Measurements from ENCODE around the gene KCNJ5.

Gene KCNJ5

DNA sequence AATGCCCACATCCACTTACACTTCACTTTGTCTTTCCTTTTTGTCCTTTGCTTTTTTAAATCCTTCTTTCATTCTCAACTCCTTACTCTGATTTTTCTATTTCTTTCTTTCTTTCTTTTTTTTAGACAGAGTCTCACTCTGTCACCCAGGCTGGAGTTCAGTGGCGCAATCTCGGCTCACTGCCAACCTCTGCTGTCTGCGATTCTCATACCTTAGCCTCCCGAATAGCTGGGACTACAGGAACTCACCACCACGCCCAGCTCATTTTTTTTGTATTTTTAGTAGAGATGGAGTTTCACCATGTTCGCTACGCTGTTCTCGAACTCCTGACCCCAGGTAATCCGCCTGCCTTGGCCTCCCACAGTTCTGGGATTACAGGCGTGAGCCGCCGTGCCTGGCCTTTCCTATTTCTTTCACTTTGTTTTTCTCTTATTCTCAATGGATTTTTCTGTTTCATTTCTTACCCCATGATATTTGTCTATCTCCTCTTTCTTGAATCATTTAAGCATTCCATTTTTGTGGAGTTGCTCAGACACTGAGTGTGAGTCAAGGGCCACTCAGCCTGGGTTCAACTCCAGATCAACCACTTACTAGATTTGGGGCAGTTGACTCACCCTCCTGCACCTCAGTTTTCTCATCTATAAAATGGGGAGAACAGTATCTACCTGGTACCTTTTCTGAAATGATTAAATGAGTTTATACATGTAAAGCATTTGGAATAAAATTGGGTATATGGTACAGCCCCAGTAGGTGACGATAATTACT, 7.6 kb downstream of the KCNJ5 start:
- Mint-ChIP-seq H3K27me3 (peaks cover 28% of the 10 kb centered on the region), H3K9me3 (no peaks in the 10 kb centered on the region), H3K4me1 (ENCODE audit: low read depth) (peaks cover 9% of the 10 kb centered on the region), H3K27ac (no peak overlapping the region), H3K36me3 (ENCODE audit: low read depth) (no peaks in the 10 kb centered on the region), H3K4me3 (no peak overlapping the region)

- peaks cover 28% of the 10 kb centered on the region for H3K27me3 Mint-ChIP-seq
- H3K27ac Mint-ChIP-seq = no peak overlapping the region
- no peaks in the 10 kb centered on the region for H3K36me3 Mint-ChIP-seq (ENCODE audit: low read depth)
- no peak overlapping the region for H3K4me3 Mint-ChIP-seq
- peaks cover 14% of the 10 kb centered on the region for H3K4me1 Mint-ChIP-seq (ENCODE audit: low read depth)
- H3K9me3 Mint-ChIP-seq = no peaks in the 10 kb centered on the region
Observed at GRCh38 chr11:128900468-128900867, 9.3 kb downstream of the KCNJ5 start.

GRCh38 chr11:128901653-128902514, 10.7 kb downstream of the KCNJ5 start:
- Mint-ChIP-seq H3K27me3 (peaks cover 33% of the 10 kb centered on the region), H3K9me3 (no peaks in the 10 kb centered on the region), H3K4me1 (ENCODE audit: low read depth) (peaks cover 20% of the 10 kb centered on the region), H3K36me3 (ENCODE audit: low read depth) (no peaks in the 10 kb centered on the region), H3K27ac (no peak overlapping the region), H3K4me3 (no peak overlapping the region)

GRCh38 chr11:128902515-128903066, 11.4 kb downstream of the KCNJ5 start:
- Mint-ChIP-seq H3K9me3 (no peaks in the 10 kb centered on the region), H3K4me3 (no peak overlapping the region), H3K27me3 (peaks cover 36% of the 10 kb centered on the region), H3K36me3 (ENCODE audit: low read depth) (no peaks in the 10 kb centered on the region), H3K4me1 (ENCODE audit: low read depth) (peaks cover 20% of the 10 kb centered on the region), H3K27ac (no peak overlapping the region)

- no peak overlapping the region for H3K4me3 Mint-ChIP-seq
Observed at GRCh38 chr11:128903248-128904061, 12.3 kb downstream of the KCNJ5 start.

GRCh38 chr11:128904303-128904655, 13.1 kb downstream of the KCNJ5 start:
- H3K4me1 Mint-ChIP-seq (ENCODE audit: low read depth) = peaks cover 27% of the 10 kb centered on the region
- no peak overlapping the region for H3K27ac Mint-ChIP-seq
- H3K36me3 Mint-ChIP-seq (ENCODE audit: low read depth) = no peaks in the 10 kb centered on the region
- H3K27me3 Mint-ChIP-seq = peaks cover 46% of the 10 kb centered on the region
- peak overlapping the region; percentile 64 for H3K4me3 Mint-ChIP-seq
- H3K9me3 Mint-ChIP-seq = no peaks in the 10 kb centered on the region

More at GRCh38 chr11:128903248-128904061, 12.3 kb downstream of the KCNJ5 start:
- Mint-ChIP-seq H3K27ac (no peak overlapping the region), H3K4me1 (ENCODE audit: low read depth) (peaks cover 24% of the 10 kb centered on the region), H3K9me3 (no peaks in the 10 kb centered on the region), H3K36me3 (ENCODE audit: low read depth) (no peaks in the 10 kb centered on the region), H3K27me3 (peaks cover 39% of the 10 kb centered on the region)

DNA sequence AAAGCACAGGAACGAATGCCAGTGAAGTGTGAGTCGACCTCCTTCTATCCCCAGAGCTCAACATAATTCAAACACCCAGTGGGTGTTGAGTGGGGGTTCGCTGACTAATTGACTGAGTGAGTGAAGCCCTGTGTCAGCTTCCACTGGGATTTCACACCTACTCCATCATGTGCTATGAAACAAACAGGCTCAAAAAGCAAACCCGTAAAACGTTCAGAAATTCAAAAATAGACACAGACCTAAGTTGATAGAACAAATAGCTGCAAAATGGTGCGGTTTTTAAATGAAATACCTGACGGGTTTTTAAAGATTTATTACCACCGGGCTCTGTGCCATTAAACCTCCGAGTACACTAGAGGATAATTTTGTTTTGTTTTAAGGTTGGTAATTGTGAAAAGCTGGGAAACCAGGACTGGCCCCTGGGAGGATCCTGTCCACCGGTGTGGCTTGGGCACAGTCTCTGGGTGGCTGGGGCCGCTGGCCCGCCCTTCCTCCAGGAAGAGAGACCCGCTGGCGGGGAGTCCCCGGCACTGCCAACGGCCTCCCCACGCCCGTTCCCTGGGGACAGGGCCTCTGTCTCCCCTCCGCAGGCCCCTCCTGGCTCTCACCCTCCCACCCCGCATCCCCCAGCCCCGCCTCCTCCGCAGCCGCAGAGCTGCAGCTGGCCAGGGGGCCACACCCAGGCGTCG, 13.6 kb downstream of the KCNJ5 start:
- Mint-ChIP-seq H3K36me3 (ENCODE audit: low read depth) (no peaks in the 10 kb centered on the region), H3K4me3 (peak overlapping the region; percentile 64), H3K27me3 (peaks cover 51% of the 10 kb centered on the region), H3K9me3 (no peaks in the 10 kb centered on the region), H3K4me1 (ENCODE audit: low read depth) (peaks cover 27% of the 10 kb centered on the region), H3K27ac (no peak overlapping the region)

DNA sequence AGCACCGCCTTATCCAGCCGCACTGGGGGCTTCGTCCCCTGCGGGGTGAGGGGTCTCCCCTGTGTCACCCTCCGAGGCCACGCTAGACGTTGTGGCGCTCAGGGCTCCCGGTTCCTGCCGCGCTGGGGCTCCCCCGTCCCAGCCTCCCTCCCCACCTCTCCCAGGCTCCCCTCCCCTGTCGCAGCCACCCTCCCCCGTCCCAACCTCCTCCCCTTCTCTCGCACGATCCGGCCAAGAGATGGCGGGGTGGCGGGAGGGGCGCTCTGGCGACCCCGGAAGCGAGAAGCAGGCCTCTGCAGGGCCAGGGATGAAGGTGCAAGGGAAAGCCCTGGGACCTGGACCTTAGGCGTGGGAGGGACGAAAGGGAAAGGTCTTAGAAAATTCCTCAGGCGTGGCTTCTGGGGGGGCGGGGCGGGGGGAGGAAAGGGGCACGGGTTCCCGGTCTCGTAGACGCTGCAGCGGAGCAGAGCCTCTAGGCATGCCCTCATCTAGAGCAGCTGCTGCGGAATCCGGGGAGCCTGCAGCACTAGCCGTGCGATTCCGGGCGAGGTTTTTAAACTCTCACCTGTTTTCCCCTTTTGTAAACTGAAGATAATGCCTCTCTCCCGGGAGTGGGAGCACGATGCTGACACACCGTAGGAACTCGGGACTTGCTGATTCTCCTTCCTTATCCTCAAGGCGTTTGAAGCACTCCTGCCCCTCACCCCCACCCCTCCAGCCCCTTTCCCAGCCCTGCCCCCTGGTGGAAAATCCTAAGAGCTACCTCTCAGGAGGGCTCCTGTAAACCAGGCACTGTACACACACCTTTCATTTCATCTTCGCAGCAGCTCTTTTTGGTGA, 14.4 kb downstream of the KCNJ5 start:
- Mint-ChIP-seq H3K4me1 (ENCODE audit: low read depth) (peaks cover 27% of the 10 kb centered on the region), H3K9me3 (no peaks in the 10 kb centered on the region), H3K36me3 (ENCODE audit: low read depth) (no peaks in the 10 kb centered on the region), H3K27ac (no peak overlapping the region), H3K27me3 (peaks cover 58% of the 10 kb centered on the region), H3K4me3 (peak overlapping the region; percentile 72)

GRCh38 chr11:128906185-128907050, 15.3 kb downstream of the KCNJ5 start:
- peaks cover 66% of the 10 kb centered on the region for H3K27me3 Mint-ChIP-seq
- H3K27ac Mint-ChIP-seq = no peak overlapping the region
- no peaks in the 10 kb centered on the region for H3K36me3 Mint-ChIP-seq (ENCODE audit: low read depth)
- no peaks in the 10 kb centered on the region for H3K9me3 Mint-ChIP-seq
- H3K4me1 Mint-ChIP-seq (ENCODE audit: low read depth) = peaks cover 27% of the 10 kb centered on the region
- H3K4me3 Mint-ChIP-seq = peak overlapping the region; percentile 72

- no peak overlapping the region for H3K27ac Mint-ChIP-seq
- H3K4me1 Mint-ChIP-seq (ENCODE audit: low read depth) = peaks cover 27% of the 10 kb centered on the region
- H3K9me3 Mint-ChIP-seq = no peaks in the 10 kb centered on the region
- no peak overlapping the region for H3K4me3 Mint-ChIP-seq
- H3K36me3 Mint-ChIP-seq (ENCODE audit: low read depth) = no peaks in the 10 kb centered on the region
- peaks cover 63% of the 10 kb centered on the region for H3K27me3 Mint-ChIP-seq
Observed at GRCh38 chr11:128907585-128907984, 16.4 kb downstream of the KCNJ5 start.

GRCh38 chr11:128908391-128909246, 17.5 kb downstream of the KCNJ5 start:
- peaks cover 23% of the 10 kb centered on the region for H3K4me1 Mint-ChIP-seq (ENCODE audit: low read depth)
- no peaks in the 10 kb centered on the region for H3K36me3 Mint-ChIP-seq (ENCODE audit: low read depth)
- H3K27me3 Mint-ChIP-seq = peaks cover 66% of the 10 kb centered on the region
- no peak overlapping the region for H3K27ac Mint-ChIP-seq
- no peak overlapping the region for H3K4me3 Mint-ChIP-seq
- H3K9me3 Mint-ChIP-seq = no peaks in the 10 kb centered on the region

GRCh38 chr11:128909438-128910125, 18.4 kb downstream of the KCNJ5 start:
- Mint-ChIP-seq H3K4me1 (ENCODE audit: low read depth) (peaks cover 16% of the 10 kb centered on the region), H3K27ac (no peak overlapping the region), H3K27me3 (peaks cover 58% of the 10 kb centered on the region), H3K4me3 (no peak overlapping the region), H3K36me3 (ENCODE audit: low read depth) (no peaks in the 10 kb centered on the region), H3K9me3 (no peaks in the 10 kb centered on the region)

Measured in stimulated activated naive CD8-positive, alpha-beta T cell treated with anti-CD3 and anti-CD28 coated beads, Interleukin-15, Interleukin-2, amounts not matched to agents 100 ng/mL and 50 ng/mL, for 24 hours (primary cell).